ENCODE measurements around the gene MLH1.

DNA sequence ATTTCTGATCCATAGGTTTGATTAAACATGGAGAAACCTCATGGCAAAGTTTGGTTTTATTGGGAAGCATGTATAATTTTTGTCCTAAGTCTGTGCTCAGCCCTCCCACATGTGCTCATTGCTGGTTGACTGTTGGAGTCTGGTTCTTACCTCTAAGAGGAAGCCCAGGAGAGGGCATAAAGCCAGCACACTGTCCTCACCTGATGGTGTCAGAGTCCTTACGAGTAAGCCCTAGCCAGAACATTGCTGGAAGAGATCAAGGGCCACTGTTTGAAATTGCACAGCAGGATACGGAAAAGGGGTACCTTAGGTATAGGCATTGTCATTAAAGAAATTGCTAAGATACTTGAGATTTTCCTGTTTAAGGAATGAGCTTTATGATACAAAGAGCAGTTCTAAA, 21.3 kb downstream of the MLH1 start:
- TF ChIP-seq, protein P1, sequence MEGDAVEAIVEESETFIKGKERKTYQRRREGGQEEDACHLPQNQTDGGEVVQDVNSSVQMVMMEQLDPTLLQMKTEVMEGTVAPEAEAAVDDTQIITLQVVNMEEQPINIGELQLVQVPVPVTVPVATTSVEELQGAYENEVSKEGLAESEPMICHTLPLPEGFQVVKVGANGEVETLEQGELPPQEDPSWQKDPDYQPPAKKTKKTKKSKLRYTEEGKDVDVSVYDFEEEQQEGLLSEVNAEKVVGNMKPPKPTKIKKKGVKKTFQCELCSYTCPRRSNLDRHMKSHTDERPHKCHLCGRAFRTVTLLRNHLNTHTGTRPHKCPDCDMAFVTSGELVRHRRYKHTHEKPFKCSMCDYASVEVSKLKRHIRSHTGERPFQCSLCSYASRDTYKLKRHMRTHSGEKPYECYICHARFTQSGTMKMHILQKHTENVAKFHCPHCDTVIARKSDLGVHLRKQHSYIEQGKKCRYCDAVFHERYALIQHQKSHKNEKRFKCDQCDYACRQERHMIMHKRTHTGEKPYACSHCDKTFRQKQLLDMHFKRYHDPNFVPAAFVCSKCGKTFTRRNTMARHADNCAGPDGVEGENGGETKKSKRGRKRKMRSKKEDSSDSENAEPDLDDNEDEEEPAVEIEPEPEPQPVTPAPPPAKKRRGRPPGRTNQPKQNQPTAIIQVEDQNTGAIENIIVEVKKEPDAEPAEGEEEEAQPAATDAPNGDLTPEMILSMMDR (IDR thresholded peaks at IDR 0.05) = no peak
- TF ChIP-seq EP300 (IDR thresholded peaks at IDR 0.05) (no peak), POLR2A (IDR thresholded peaks at IDR 0.05) (no peak)
